ENCODE data around the gene TUB. TPM values are rescaled to one million over a fixed set of nuclear protein-coding genes. Genes with fewer than 3 reads are reported as not detected.

Gene TUB
- polyA plus RNA-seq, 1 donor (not counting 4 experiments of a cell fraction or from before 2014, with no cell fraction given) = 0.84 TPM

- H3K9ac ChIP-seq (ENCODE audit: control insufficient read depth, extremely low read depth, insufficient read depth, low read length) = no peak overlapping the region
Observed at GRCh38 chr11:8102296-8102915, 21.4 kb downstream of the TUB start.

GRCh38 chr11:8102965-8103364 lies 22.0 kb downstream of the TUB start:
- Histone ChIP-seq H2AFZ (ENCODE audit: control insufficient read depth, low read length) (no peak overlapping the region), H3K36me3 (ENCODE audit: control insufficient read depth in 2 of 2, extremely low read depth in 1 of 2, insufficient read depth in 2 of 2, low read length in 2 of 2) (no peaks in the 10 kb centered on the region), H3K9ac (ENCODE audit: control insufficient read depth, extremely low read depth, insufficient read depth, low read length) (no peak overlapping the region), H3K4me3 (ENCODE audit: control insufficient read depth in 2 of 3, extremely low read depth in 1 of 3, insufficient read depth in 2 of 3, low read depth in 1 of 3, low read length in 3 of 3) (no peak overlapping the region), H3K4me2 (ENCODE audit: control insufficient read depth, extremely low read depth, insufficient read depth, low read depth, low read length) (no peak overlapping the region), H3K27me3 (ENCODE audit: control insufficient read depth, extremely low read depth, insufficient read depth, low read length) (no peaks in the 10 kb centered on the region), H3K9me1 (ENCODE audit: control insufficient read depth, extremely low read depth, insufficient read depth, low read length) (no peaks in the 10 kb centered on the region), H3K27ac (ENCODE audit: control insufficient read depth, insufficient read depth, low read length) (no peak overlapping the region), H4K20me1 (ENCODE audit: control insufficient read depth, extremely low read depth, insufficient read depth, low read length) (no peaks in the 10 kb centered on the region), H3K79me2 (ENCODE audit: control insufficient read depth, insufficient read depth, low read length) (no peaks in the 10 kb centered on the region), H3K4me1 (ENCODE audit: control insufficient read depth, extremely low read depth, insufficient read depth, low read length) (peaks cover 9% of the 10 kb centered on the region), H3K9me3 (ENCODE audit: control insufficient read depth, low read depth, low read length) (no peaks in the 10 kb centered on the region)
- no peak for TF ChIP-seq EZH2 (IDR thresholded peaks at IDR 0.05; ENCODE audit: low read length)
- DNase-seq (ENCODE audit: low read depth, low spot score) = no peak
- FAIRE-seq = no peak
- dilution Hi-C loops (cut with MboI; ENCODE audit: extremely low pct_ligation_motif_present, low sequenced_read_pairs) = no loop called here

More at GRCh38 chr11:8102296-8102915, 21.4 kb downstream of the TUB start:
- no peak overlapping the region for H2AFZ ChIP-seq (ENCODE audit: control insufficient read depth, low read length)
- no peaks in the 10 kb centered on the region for H3K9me3 ChIP-seq (ENCODE audit: control insufficient read depth, low read depth, low read length)
- H3K4me3 ChIP-seq (ENCODE audit: control insufficient read depth in 2 of 3, extremely low read depth in 1 of 3, insufficient read depth in 2 of 3, low read depth in 1 of 3, low read length in 3 of 3) = no peak overlapping the region
- no peaks in the 10 kb centered on the region for H4K20me1 ChIP-seq (ENCODE audit: control insufficient read depth, extremely low read depth, insufficient read depth, low read length)
- no peak for FAIRE-seq
- TF ChIP-seq EZH2 (IDR thresholded peaks at IDR 0.05; ENCODE audit: low read length) (no peak), CTCF (optimal IDR thresholded peaks at IDR 0.05 in 1 of 3, IDR thresholded peaks at IDR 0.05 in 1 of 3, conservative IDR thresholded peaks at IDR 0.05 in 1 of 3; ENCODE audit: extremely low read depth in 1 of 3, insufficient read depth in 2 of 3, low read length in 3 of 3) (no peak)
- dilution Hi-C loops (cut with MboI; ENCODE audit: extremely low pct_ligation_motif_present, low sequenced_read_pairs) = no loop called here
- no peaks in the 10 kb centered on the region for H3K79me2 ChIP-seq (ENCODE audit: control insufficient read depth, insufficient read depth, low read length)
- H3K36me3 ChIP-seq (ENCODE audit: control insufficient read depth in 2 of 2, extremely low read depth in 1 of 2, insufficient read depth in 2 of 2, low read length in 2 of 2) = no peaks in the 10 kb centered on the region
- peaks cover 9% of the 10 kb centered on the region for H3K4me1 ChIP-seq (ENCODE audit: control insufficient read depth, extremely low read depth, insufficient read depth, low read length)
- no peaks in the 10 kb centered on the region for H3K9me1 ChIP-seq (ENCODE audit: control insufficient read depth, extremely low read depth, insufficient read depth, low read length)
- no peak overlapping the region for H3K27ac ChIP-seq (ENCODE audit: control insufficient read depth, insufficient read depth, low read length)
- no peaks in the 10 kb centered on the region for H3K27me3 ChIP-seq (ENCODE audit: control insufficient read depth, extremely low read depth, insufficient read depth, low read length)
- no peak for DNase-seq (ENCODE audit: low read depth, low spot score)
- H3K4me2 ChIP-seq (ENCODE audit: control insufficient read depth, extremely low read depth, insufficient read depth, low read depth, low read length) = no peak overlapping the region

GRCh38 chr11:8103909-8104308 lies 22.9 kb downstream of the TUB start:
- Histone ChIP-seq H3K9ac (ENCODE audit: control insufficient read depth, extremely low read depth, insufficient read depth, low read length) (no peak overlapping the region), H3K79me2 (ENCODE audit: control insufficient read depth, insufficient read depth, low read length) (no peaks in the 10 kb centered on the region), H4K20me1 (ENCODE audit: control insufficient read depth, extremely low read depth, insufficient read depth, low read length) (no peaks in the 10 kb centered on the region), H3K27me3 (ENCODE audit: control insufficient read depth, extremely low read depth, insufficient read depth, low read length) (no peaks in the 10 kb centered on the region), H3K9me1 (ENCODE audit: control insufficient read depth, extremely low read depth, insufficient read depth, low read length) (no peaks in the 10 kb centered on the region), H3K4me3 (ENCODE audit: control insufficient read depth in 2 of 3, extremely low read depth in 1 of 3, insufficient read depth in 2 of 3, low read depth in 1 of 3, low read length in 3 of 3) (no peak overlapping the region), H2AFZ (ENCODE audit: control insufficient read depth, low read length) (no peak overlapping the region), H3K4me1 (ENCODE audit: control insufficient read depth, extremely low read depth, insufficient read depth, low read length) (peaks cover 4% of the 10 kb centered on the region), H3K27ac (ENCODE audit: control insufficient read depth, insufficient read depth, low read length) (no peak overlapping the region), H3K9me3 (ENCODE audit: control insufficient read depth, low read depth, low read length) (no peaks in the 10 kb centered on the region), H3K36me3 (ENCODE audit: control insufficient read depth in 2 of 2, extremely low read depth in 1 of 2, insufficient read depth in 2 of 2, low read length in 2 of 2) (no peaks in the 10 kb centered on the region), H3K4me2 (ENCODE audit: control insufficient read depth, extremely low read depth, insufficient read depth, low read depth, low read length) (no peak overlapping the region)
- FAIRE-seq (no peak), DNase-seq (ENCODE audit: low read depth, low spot score) (no peak)
- TF ChIP-seq EZH2 (IDR thresholded peaks at IDR 0.05; ENCODE audit: low read length) = no peak
- no peak for TF ChIP-seq CTCF (optimal IDR thresholded peaks at IDR 0.05 in 1 of 3, IDR thresholded peaks at IDR 0.05 in 1 of 3, conservative IDR thresholded peaks at IDR 0.05 in 1 of 3; ENCODE audit: extremely low read depth in 1 of 3, insufficient read depth in 2 of 3, low read length in 3 of 3)
- dilution Hi-C loops (cut with MboI; ENCODE audit: extremely low pct_ligation_motif_present, low sequenced_read_pairs) = no loop called here

Measured in keratinocyte (primary cell).